Heart left ventricle (tissue), 13 donors: Measurements from ENCODE around the gene PEX6.

Experiments
- CTCF ChIP-seq, 12 donors: fragments of 200-600 bp; sonication (generic) in 4 of 12; IDR thresholded peaks; one replicate each; pipeline versions ENCODE4 v1.5.0 to v1.8.0; 2018 to 2022; ENCODE audit warnings: antibody characterized with exemption in 12 of 12, mild to moderate bottlenecking in 5 of 12
- POLR2A ChIP-seq, 2 donors: fragments of 450-650 bp; IDR thresholded peaks; one replicate each; pipeline ENCODE4 v1.6.1; 2017; ENCODE audit warnings: antibody characterized with exemption in 2 of 2, mild to moderate bottlenecking in 2 of 2, moderate library complexity in 2 of 2
- donor health status: ischemic (EF 13 %, LVEDD 7.1; RV severe dilation, severe dysfunction).
- donor health status: DM: no; HTN: yes; CAD: no.
- donor health status: DM: no; HTN: no; CAD: no.
- donor health status: ischemic (EF 25% LVEDD 6.9; RV normal size, moderate dysfunction).
- donor health status: ischemic (EF 25% LVEDD 5.7; RV mildly dilated, moderate dysfunction).
- donor health status: ischemic (EF 35%, LVEDD 5.7; RV mildly dilated, moderate dysfunction).
- donor health status: nonischemic (EF 11% LVEDD 7.7; RV severe dilation, severe dysfunction).
- donor health status: DM: yes; HTN: yes; CAD: no.
- donor health status: PGD.
- donor health status: ischemic (EF 29% LVEDD 5.4; RV normal size, mild dysfunction).
- donor health status: nonischemic (EF 23%, LVEDD 6.1; RV moderate dilation, normal function).

DNA sequence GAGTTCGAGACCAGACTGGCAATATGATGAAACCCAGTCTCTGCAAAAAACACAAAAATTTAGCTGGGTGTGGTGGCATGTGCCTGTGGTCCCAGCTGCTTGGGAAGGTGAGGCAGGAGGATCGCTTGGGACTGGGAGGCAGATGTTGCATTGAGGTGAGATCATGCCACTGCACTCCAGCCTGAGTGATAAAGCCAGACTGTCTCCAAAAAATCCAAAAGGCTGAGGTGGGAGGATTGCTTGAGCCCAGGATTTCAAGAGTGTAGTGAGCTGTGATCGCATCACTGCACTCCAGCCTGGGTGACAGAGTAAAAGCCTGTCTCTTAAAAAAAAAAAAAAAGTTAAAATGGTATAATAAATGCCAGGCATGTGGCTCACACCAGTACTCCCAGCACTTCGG is 64.4 kb downstream of the PEX6 start:
- TF ChIP-seq CTCF (IDR thresholded peaks at IDR 0.05), result no peak
- TF ChIP-seq POLR2A (IDR thresholded peaks at IDR 0.05), result no peak
